OCI-LY7 (cell line): ENCODE measurements around the gene ZFYVE9. TPM values are rescaled to one million over a fixed set of nuclear protein-coding genes. Genes with fewer than 3 reads are reported as not detected.
A peak's percentile ranks its signal among the peaks of the same experiment; 100 is the strongest.

ENCODE experiments used
- BruUV-seq: library from RNA; stranded (reverse); fragments of 400-500 nt; replicated peaks from 2 replicates; lab custom pipeline; 2021; lab: Mats Ljungman, UMichigan
- CTCF ChIA-PET: fragments of 300-600 bp; sonication (Branson Sonifier 250); formaldehyde crosslinking; loops from one replicate; lab custom pipeline; 2022; ENCODE audit warnings: antibody characterized with exemption; ENCODE audit not compliant: unreplicated experiment; lab: Charles Lee
- POLR2A ChIA-PET: fragments of 300-600 bp; sonication (Branson Sonifier 250); formaldehyde crosslinking; loops from one replicate; lab custom pipeline; 2022; ENCODE audit warnings: antibody characterized with exemption; lab: Charles Lee
- DNase-seq: peaks from one replicate; pipeline ENCODE4 v3.0.0-alpha.2; 2015; ENCODE audit warnings: low spot score
- H2AFZ ChIP-seq: fragments of 200-600 bp; sonication (generic), shearing (Covaris generic); 2 replicates; pipeline ENCODE4 v1.6.1; 2014; ENCODE audit warnings: mild to moderate bottlenecking, antibody characterized with exemption, low read length, moderate library complexity
- H3K27ac ChIP-seq: fragments of 200-600 bp; sonication (generic); 2 replicates; pipeline ENCODE4 v1.5.1; 2014; ENCODE audit warnings: mixed run types, low read depth, mild to moderate bottlenecking, moderate library complexity, low read length, inconsistent platforms; ENCODE audit not compliant: poor library complexity, severe bottlenecking
- H3K36me3 ChIP-seq: fragments of 200-600 bp; sonication (generic); 2 replicates; pipeline ENCODE4 v1.6.1; 2014; ENCODE audit warnings: mild to moderate bottlenecking, antibody characterized with exemption, low read length, moderate library complexity, mixed read lengths; ENCODE audit not compliant: insufficient read depth
- H3K4me1 ChIP-seq: fragments of 200-600 bp; sonication (generic); 2 replicates; pipeline ENCODE4 v1.5.1; 2014; ENCODE audit warnings: mild to moderate bottlenecking, low read length; ENCODE audit not compliant: insufficient read depth, poor library complexity, severe bottlenecking
- H3K4me2 ChIP-seq: fragments of 200-600 bp; sonication (generic); 2 replicates; pipeline ENCODE4 v1.6.1; 2014; ENCODE audit warnings: mild to moderate bottlenecking, low read length
- H3K4me3 ChIP-seq: fragments of 200-600 bp; sonication (generic); 2 replicates; pipeline ENCODE4 v1.5.1; 2014; ENCODE audit warnings: mild to moderate bottlenecking, low read depth, low read length; ENCODE audit not compliant: poor library complexity, severe bottlenecking
- H3K79me2 ChIP-seq: fragments of 200-600 bp; sonication (generic); 2 replicates; pipeline ENCODE4 v1.6.1; 2016; ENCODE audit warnings: low read depth, mild to moderate bottlenecking, low read length, moderate library complexity, mixed read lengths; ENCODE audit not compliant: insufficient read depth
- H3K9me2 ChIP-seq: fragments of 200-600 bp; sonication (generic); 2 replicates; pipeline ENCODE4 v1.6.1; 2016; ENCODE audit warnings: mild to moderate bottlenecking, low read length, mixed read lengths; ENCODE audit not compliant: insufficient read depth
- H3K9me3 ChIP-seq: fragments of 200-600 bp; sonication (generic); 2 replicates; pipeline ENCODE4 v1.6.1; 2014; ENCODE audit warnings: mild to moderate bottlenecking, mixed run types, low read length, mixed read lengths
- H4K20me1 ChIP-seq: fragments of 200-600 bp; sonication (generic); 2 replicates; pipeline ENCODE4 v1.6.1; 2014; ENCODE audit warnings: mild to moderate bottlenecking, antibody characterized with exemption, low read length, moderate library complexity, mixed read lengths; ENCODE audit not compliant: insufficient read depth
- EZH2phosphoT487 ChIP-seq: fragments of 200-600 bp; sonication (generic); IDR thresholded peaks from 2 replicates; pipeline ENCODE4 v1.6.1; 2018; ENCODE audit warnings: low read depth, borderline replicate concordance, mild to moderate bottlenecking, mixed run types, antibody characterized with exemption, low read length, moderate library complexity, mixed read lengths
- intact Hi-C: fragments of 100-400 bp; cut with micrococcal nuclease; formaldehyde crosslinking; loops from one replicate; pipeline ENCODE4 v1.10.0; 2022; ENCODE audit not compliant: unreplicated experiment
- total RNA-seq, 2 experiments: library from RNA; depleted of rRNA in 1 of 2; stranded (reverse); fragments of >200 nt in 1 of 2; shearing (Covaris generic) in 1 of 2; gene quantifications; 2 replicates each; pipeline ENCODE4 v1.2.3, GENCODE V29; 2014 to 2022
- TF ChIP-seq, protein P1 (sequence below): fragments of 200-600 bp; sonication (generic); conservative IDR thresholded peaks from 2 replicates; pipeline ENCODE4 v1.5.1; 2014; ENCODE audit warnings: mild to moderate bottlenecking, antibody characterized with exemption, low read length, moderate library complexity, mixed read lengths

The ZFYVE9 gene
- total RNA-seq, 2 experiments from 2014 or later, result 3.7 to 5.6 TPM

GRCh38 chr1:52365746-52366516 lies 224.0 kb downstream of the ZFYVE9 start, which contains the start of gene CC2D1B:
Gene CC2D1B (minus strand): TSS chr1:52366205. CDS start chr1:52364620, 1,585 bp downstream.
- Histone ChIP-seq H3K36me3 (peaks cover 39% of the 10 kb centered on the region), H3K4me1 (peaks cover 15% of the 10 kb centered on the region), H4K20me1 (no peaks in the 10 kb centered on the region), H3K9me2 (no peaks in the 10 kb centered on the region), H2AFZ (peak within 1 kb of the TSS; percentile 79), H3K27ac (peak within 1 kb of the TSS; percentile 63), H3K4me3 (peak within 1 kb of the TSS; percentile 93), H3K79me2 (peaks cover 11% of the 10 kb centered on the region), H3K9me3 (no peaks in the 10 kb centered on the region), H3K4me2 (peak within 1 kb of the TSS; percentile 95)
- CTCF ChIA-PET, result interaction anchor here (0.5 kb wide), 1 partner anchor 15 kb away, joined by 3 read pairs; no protein-coding TSS in a partner anchor
- TF ChIP-seq EZH2phosphoT487, result no peak
- TF ChIP-seq, protein P1, sequence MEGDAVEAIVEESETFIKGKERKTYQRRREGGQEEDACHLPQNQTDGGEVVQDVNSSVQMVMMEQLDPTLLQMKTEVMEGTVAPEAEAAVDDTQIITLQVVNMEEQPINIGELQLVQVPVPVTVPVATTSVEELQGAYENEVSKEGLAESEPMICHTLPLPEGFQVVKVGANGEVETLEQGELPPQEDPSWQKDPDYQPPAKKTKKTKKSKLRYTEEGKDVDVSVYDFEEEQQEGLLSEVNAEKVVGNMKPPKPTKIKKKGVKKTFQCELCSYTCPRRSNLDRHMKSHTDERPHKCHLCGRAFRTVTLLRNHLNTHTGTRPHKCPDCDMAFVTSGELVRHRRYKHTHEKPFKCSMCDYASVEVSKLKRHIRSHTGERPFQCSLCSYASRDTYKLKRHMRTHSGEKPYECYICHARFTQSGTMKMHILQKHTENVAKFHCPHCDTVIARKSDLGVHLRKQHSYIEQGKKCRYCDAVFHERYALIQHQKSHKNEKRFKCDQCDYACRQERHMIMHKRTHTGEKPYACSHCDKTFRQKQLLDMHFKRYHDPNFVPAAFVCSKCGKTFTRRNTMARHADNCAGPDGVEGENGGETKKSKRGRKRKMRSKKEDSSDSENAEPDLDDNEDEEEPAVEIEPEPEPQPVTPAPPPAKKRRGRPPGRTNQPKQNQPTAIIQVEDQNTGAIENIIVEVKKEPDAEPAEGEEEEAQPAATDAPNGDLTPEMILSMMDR, result no peak
- peak; percentile 98 for DNase-seq
- intact Hi-C loops, result loop anchor here (1.0 kb wide), 2 partner anchors 38 to 320 kb away; partner anchors contain the start of genes ORC1 and PRPF38A
- POLR2A ChIA-PET, result interaction anchor here (0.6 to 3.9 kb wide), 4 partner anchors 39 to 650 kb away, joined by 3 to 15 read pairs (median 5); partner anchors contain the start of genes ORC1 and PRPF38A
- BruUV-seq, result no TSS peak

DNA sequence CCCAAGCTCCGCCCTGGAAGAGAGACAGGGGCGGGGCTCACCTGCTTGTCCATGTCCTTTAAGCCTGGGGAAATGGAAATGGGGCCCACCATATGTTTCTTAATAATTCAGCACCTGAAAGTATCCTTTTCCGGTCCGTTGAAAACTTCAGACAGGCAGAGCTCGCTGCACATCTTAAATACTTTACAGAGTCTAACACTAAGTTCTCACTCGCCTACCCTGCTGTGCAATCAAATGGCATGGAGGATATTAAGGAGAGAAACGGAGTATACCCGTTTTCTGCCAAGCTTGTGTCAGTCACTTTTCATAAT lies 224.6 kb downstream of the ZFYVE9 start:
- TF ChIP-seq, protein P1, result no peak
- no peak for TF ChIP-seq EZH2phosphoT487
- BruUV-seq, result no TSS peak
- Histone ChIP-seq H3K36me3 (peaks cover 39% of the 10 kb centered on the region), H3K9me3 (no peaks in the 10 kb centered on the region), H3K4me2 (peak overlapping the region; percentile 38), H2AFZ (peak overlapping the region; percentile 79; the same call in 1 of the 2 replicates), H3K79me2 (peaks cover 11% of the 10 kb centered on the region), H3K4me1 (peaks cover 15% of the 10 kb centered on the region), H3K9me2 (no peaks in the 10 kb centered on the region), H3K27ac (peak overlapping the region; percentile 63), H3K4me3 (peak overlapping the region; percentile 93), H4K20me1 (no peaks in the 10 kb centered on the region)
- DNase-seq, result no peak
- ChIA-PET CTCF (no interaction called here), POLR2A (interaction anchor here (0.6 to 3.9 kb wide), 4 partner anchors 38 to 649 kb away, joined by 3 to 15 read pairs (median 5); partner anchors contain the start of genes ORC1 and PRPF38A)
- intact Hi-C loops, result loop anchor here (1.0 kb wide), 2 partner anchors 38 to 320 kb away; partner anchors contain the start of genes ORC1 and PRPF38A
